IMR-90 (cell line): ENCODE data around the gene C6orf52. TPM values are rescaled to one million over a fixed set of nuclear protein-coding genes. Genes with fewer than 3 reads are reported as not detected.
"Not testable (repeated sequence)": the region's sequence is repeated elsewhere in the genome, so short reads cannot be mapped to it uniquely, and the experiment has no call there.

ENCODE experiments used
- ATAC-seq: fragments of 200-7000 bp; cut with Tn5 transposase; 2 replicates; pipeline ENCODE4 v1.9.1; 2020; ENCODE audit warnings: low read depth, mild to moderate bottlenecking, moderate library complexity
- BruUV-seq: library from RNA; stranded (reverse); fragments of 400-500 nt; replicated peaks from 2 replicates; lab custom pipeline; 2021; lab: Mats Ljungman, UMichigan
- CTCF ChIA-PET: fragments of 300-600 bp; formaldehyde crosslinking; extraction: SDS; loops from one replicate; lab custom pipeline; 2021; ENCODE audit warnings: antibody characterized with exemption; lab: Yijun Ruan, JAX
- POLR2A ChIA-PET: fragments of 300-600 bp; sonication (Branson Sonifier 250); formaldehyde crosslinking; loops from one replicate; lab custom pipeline; 2022; ENCODE audit warnings: antibody characterized with exemption; ENCODE audit not compliant: unreplicated experiment; lab: Charles Lee
- DNase-seq: peaks from one replicate; pipeline ENCODE4 v3.0.0; 2013
- H2AFZ ChIP-seq: replicated peaks from 2 replicates; pipeline ENCODE3; 2013; ENCODE audit warnings: low read length, mild to moderate bottlenecking; ENCODE audit not compliant: poor library complexity
- H2AK5ac ChIP-seq: 2 replicates; pipeline ENCODE4 v1.6.1; 2013; ENCODE audit warnings: low read depth, low read length, inconsistent platforms
- H2AK9ac ChIP-seq: replicated peaks from 2 replicates; pipeline ENCODE3; 2013; ENCODE audit warnings: mild to moderate bottlenecking, low read depth, low read length, moderate library complexity; ENCODE audit not compliant: poor library complexity
- H2BK120ac ChIP-seq: 2 replicates; pipeline ENCODE4 v1.6.1; 2013; ENCODE audit warnings: low read depth, low read length, inconsistent platforms
- H2BK15ac ChIP-seq: 3 replicates; pipeline ENCODE4 v1.6.1; 2013; ENCODE audit warnings: low read depth, low read length, inconsistent platforms
- H2BK20ac ChIP-seq: 2 replicates; pipeline ENCODE4 v1.6.1; 2013; ENCODE audit warnings: low read depth, mild to moderate bottlenecking, inconsistent platforms, low read length, moderate library complexity
- H2BK5ac ChIP-seq: 2 replicates; pipeline ENCODE4 v1.6.1; 2013; ENCODE audit warnings: mild to moderate bottlenecking, low read depth, low read length, inconsistent platforms; ENCODE audit not compliant: poor library complexity, severe bottlenecking
- H3K14ac ChIP-seq: replicated peaks from 2 replicates; pipeline ENCODE4 v1.6.1; 2013; ENCODE audit warnings: low read depth, low read length, inconsistent platforms
- H3K18ac ChIP-seq: 2 replicates; pipeline ENCODE4 v1.6.1; 2013; ENCODE audit warnings: low read depth, low read length, control low read depth
- H3K23ac ChIP-seq: 2 replicates; pipeline ENCODE4 v1.6.1; 2013; ENCODE audit warnings: low read depth, low read length, inconsistent platforms
- H3K27ac ChIP-seq: 2 replicates; pipeline ENCODE4 v1.5.1; 2013; ENCODE audit warnings: mild to moderate bottlenecking, control low read depth, low read length; ENCODE audit not compliant: insufficient read depth
- H3K27me3 ChIP-seq: 2 replicates; pipeline ENCODE4 v1.6.1; 2013; ENCODE audit warnings: low read length; ENCODE audit not compliant: control insufficient read depth, insufficient read depth
- H3K36me3 ChIP-seq: 2 replicates; pipeline ENCODE4 v1.6.1; 2013; ENCODE audit warnings: low read length, mixed read lengths; ENCODE audit not compliant: control insufficient read depth, insufficient read depth
- H3K4ac ChIP-seq: 2 replicates; pipeline ENCODE4 v1.6.1; 2013; ENCODE audit warnings: low read depth, low read length, inconsistent platforms
- H3K4me1 ChIP-seq: 2 replicates; pipeline ENCODE4 v1.6.1; 2013; ENCODE audit warnings: low read length, mixed read lengths; ENCODE audit not compliant: control insufficient read depth, insufficient read depth
- H3K4me2 ChIP-seq: 2 replicates; pipeline ENCODE4 v1.6.1; 2013; ENCODE audit warnings: low read depth, mild to moderate bottlenecking, control low read depth, low read length, moderate library complexity
- H3K4me3 ChIP-seq: 2 replicates; pipeline ENCODE4 v1.5.1; 2013; ENCODE audit warnings: low read depth, mild to moderate bottlenecking, control low read depth, low read length, moderate library complexity; ENCODE audit not compliant: insufficient read depth
- H3K56ac ChIP-seq: 2 replicates; pipeline ENCODE4 v1.6.1; 2013; ENCODE audit warnings: low read length, inconsistent platforms; ENCODE audit not compliant: insufficient read depth; ENCODE audit errors: extremely low read depth
- H3K79me1 ChIP-seq, 2 experiments: 2 replicates each; pipeline ENCODE4 v1.6.1; 2013; ENCODE audit warnings: low read length in 2 of 2, inconsistent platforms in 1 of 2, low read depth in 1 of 2
- H3K9ac ChIP-seq: 2 replicates; pipeline ENCODE4 v1.6.1; 2013; ENCODE audit warnings: low read depth, low read length, control low read depth
- H3K9me1 ChIP-seq: 2 replicates; pipeline ENCODE4 v1.6.1; 2013; ENCODE audit warnings: low read length, inconsistent platforms; ENCODE audit not compliant: insufficient read depth
- H3K9me3 ChIP-seq: 2 replicates; pipeline ENCODE4 v1.6.1; 2013; ENCODE audit warnings: low read length; ENCODE audit not compliant: control insufficient read depth, insufficient read depth
- H4K20me1 ChIP-seq: 2 replicates; pipeline ENCODE4 v1.6.1; 2013; ENCODE audit warnings: low read length, inconsistent platforms; ENCODE audit not compliant: insufficient read depth
- H4K5ac ChIP-seq: 2 replicates; pipeline ENCODE4 v1.6.1; 2013; ENCODE audit warnings: mild to moderate bottlenecking, low read depth, low read length, control low read depth
- H4K8ac ChIP-seq, 2 experiments: 2 replicates each; pipeline ENCODE4 v1.6.1; 2013; ENCODE audit warnings: low read depth in 2 of 2, low read length in 2 of 2, control low read depth in 1 of 2, inconsistent platforms in 1 of 2
- H4K91ac ChIP-seq: 2 replicates; pipeline ENCODE4 v1.6.1; 2013; ENCODE audit warnings: low read depth, low read length, inconsistent platforms; ENCODE audit not compliant: insufficient read depth
- MAFK ChIP-seq: IDR thresholded peaks from 2 replicates; pipeline ENCODE4 v1.6.1; 2012; ENCODE audit warnings: low read depth, low read length, improper control_type of control experiment
- WGBS, 2 experiments: methylation state at CpG; one replicate each; pipeline versions ENCODE4 v1.1.5 to v1.1.7; 2013; ENCODE audit warnings: missing lambda C conversion rate in 2 of 2; ENCODE audit not compliant: insufficient read length in 1 of 2; ENCODE audit errors: extremely low coverage in 2 of 2; 5-methylcytosine and 5-hydroxymethylcytosine counted together
- dilution Hi-C: fragments of 300-500 bp; cut with HindIII; formaldehyde crosslinking; loops from one replicate; pipeline ENCODE4 v1.14.3; 2018; ENCODE audit warnings: low sequenced_read_pairs; ENCODE audit not compliant: unreplicated experiment
- in situ Hi-C: fragments of 300-500 bp; cut with MboI; formaldehyde crosslinking; loops from 3 replicates; pipeline ENCODE4 v1.14.3; 2019; ENCODE audit warnings: low sequenced_read_pairs, inconsistent platforms, mixed read lengths
- intact Hi-C: fragments of 100-400 bp; cut with micrococcal nuclease; formaldehyde crosslinking; loops from 2 replicates; pipeline ENCODE4 v1.10.0; 2022
- polyA plus RNA-seq, 3 experiments: library from polyadenylated mRNA; depleted of rRNA; stranded (reverse); fragments of >200 nt; gene quantifications; 2 replicates each; pipeline ENCODE4 v1.2.3, GENCODE V29; 2012; ENCODE audit warnings: low replicate concordance in 1 of 3
- total RNA-seq: library from RNA; depleted of rRNA; stranded (reverse); fragments of >200 nt; gene quantifications from 2 replicates; pipeline ENCODE4 v1.2.3, GENCODE V29; 2012

The C6orf52 gene
- total and polyA plus RNA-seq, 2 of the 4 experiments (the other 2 are of a cell fraction), result 0.31 TPM; not detected in 1

DNA sequence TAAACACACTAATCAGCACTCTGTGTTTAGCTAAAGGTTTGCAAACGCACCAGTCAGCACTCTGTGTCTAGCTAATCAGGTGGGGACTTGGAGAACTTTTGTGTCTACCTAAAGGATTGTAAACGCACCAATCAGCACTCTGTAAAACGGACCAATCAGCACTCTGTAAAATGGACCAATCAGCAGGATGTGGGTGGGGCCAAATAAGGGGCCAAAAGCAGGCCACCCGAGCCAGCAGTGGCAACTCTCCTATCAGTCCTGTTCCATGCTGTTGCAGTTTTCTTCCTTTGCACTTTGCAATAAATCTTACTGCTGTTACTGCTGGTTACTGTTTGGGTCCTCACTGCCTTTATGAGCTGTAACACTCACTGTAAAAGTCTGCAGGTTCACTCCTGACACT, 47.2 kb upstream of the C6orf52 start:
- 80% methylated on average over 3 of the region's 4 CpGs; no CpG with 5 or more reads in 1 of the 2 experiments for WGBS, 2 experiments

More for the DNA sequence above, 47.2 kb upstream of the C6orf52 start:
- dilution Hi-C loops, H3K4me1 ChIP-seq, H3K4me2 ChIP-seq, H4K8ac ChIP-seq, intact Hi-C loops, H4K91ac ChIP-seq, H2AK5ac ChIP-seq, H3K9me1 ChIP-seq, H3K36me3 ChIP-seq, H3K27me3 ChIP-seq, H2BK15ac ChIP-seq, H3K18ac ChIP-seq, POLR2A ChIA-PET, H3K27ac ChIP-seq, H3K4ac ChIP-seq, H3K9ac ChIP-seq, DNase-seq, H3K9me3 ChIP-seq, H2BK120ac ChIP-seq, H3K56ac ChIP-seq, H4K20me1 ChIP-seq, H2BK5ac ChIP-seq, CTCF ChIA-PET, H4K5ac ChIP-seq, BruUV-seq, H3K23ac ChIP-seq, H3K14ac ChIP-seq, ATAC-seq, H2AFZ ChIP-seq, H3K4me3 ChIP-seq, H2BK20ac ChIP-seq, H2AK9ac ChIP-seq, H3K79me1 ChIP-seq: not testable (repeated sequence)
- in situ Hi-C loops, result loop anchor here (25.0 kb wide), 1 partner anchor 1254 kb away; no protein-coding TSS in a partner anchor
- peak; percentile 5; the same call in 1 of the 2 replicates for TF ChIP-seq MAFK
